ENCODE results near the gene FREY1. TPM values are rescaled to one million over a fixed set of nuclear protein-coding genes. Genes with fewer than 3 reads are reported as not detected.

Gene FREY1
- total RNA-seq, 1 experiment from 2014 or later: 1.4 TPM

DNA sequence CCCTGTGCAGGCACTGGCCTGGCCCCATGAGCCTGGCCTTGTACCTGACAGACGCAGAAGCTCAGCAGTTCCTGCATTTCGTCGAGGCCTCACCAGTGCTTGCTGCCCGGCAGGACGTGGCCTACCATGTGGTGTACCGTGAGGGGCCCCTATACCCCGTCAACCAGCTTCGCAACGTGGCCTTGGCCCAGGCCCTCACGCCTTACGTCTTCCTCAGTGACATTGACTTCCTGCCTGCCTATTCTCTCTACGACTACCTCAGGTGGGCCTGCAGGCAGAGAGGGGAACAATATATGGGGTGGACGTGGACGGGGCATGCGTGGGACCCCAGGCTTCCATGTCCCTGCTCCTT is 20.2 kb upstream of the FREY1 start:
- Histone ChIP-seq H3K36me3 (ENCODE audit: control insufficient read depth, insufficient read depth, low read length) (peaks cover 3% of the 10 kb centered on the region; the same call in 1 of the 2 replicates), H3K27ac (ENCODE audit: low read length) (no peak overlapping the region), H3K27me3 (ENCODE audit: control insufficient read depth, insufficient read depth, low read length) (no peaks in the 10 kb centered on the region; the same call in 1 of the 2 replicates), H3K9me3 (ENCODE audit: control insufficient read depth, insufficient read depth, low read depth, low read length) (no peaks in the 10 kb centered on the region), H3K4me1 (ENCODE audit: control insufficient read depth, insufficient read depth, low read length) (no peaks in the 10 kb centered on the region), H3K4me3 (ENCODE audit: low read depth in 2 of 2, low read length in 2 of 2) (no peak overlapping the region)
- in situ Hi-C loops (cut with HindIII; ENCODE audit: low pct_unique_long_range_greater_than_20kb, low sequenced_read_pairs) (no loop called here), intact Hi-C loops (cut with micrococcal nuclease; ENCODE audit: unreplicated experiment) (no loop called here)
- POLR2A ChIA-PET: no interaction called here
- DNase-seq (ENCODE audit: low read depth, low spot score): no peak
- ATAC-seq: no peak
- no TSS peak for BruUV-seq (replicated peaks)
- CTCF ChIA-PET: no interaction called here
- TF ChIP-seq, protein P1, sequence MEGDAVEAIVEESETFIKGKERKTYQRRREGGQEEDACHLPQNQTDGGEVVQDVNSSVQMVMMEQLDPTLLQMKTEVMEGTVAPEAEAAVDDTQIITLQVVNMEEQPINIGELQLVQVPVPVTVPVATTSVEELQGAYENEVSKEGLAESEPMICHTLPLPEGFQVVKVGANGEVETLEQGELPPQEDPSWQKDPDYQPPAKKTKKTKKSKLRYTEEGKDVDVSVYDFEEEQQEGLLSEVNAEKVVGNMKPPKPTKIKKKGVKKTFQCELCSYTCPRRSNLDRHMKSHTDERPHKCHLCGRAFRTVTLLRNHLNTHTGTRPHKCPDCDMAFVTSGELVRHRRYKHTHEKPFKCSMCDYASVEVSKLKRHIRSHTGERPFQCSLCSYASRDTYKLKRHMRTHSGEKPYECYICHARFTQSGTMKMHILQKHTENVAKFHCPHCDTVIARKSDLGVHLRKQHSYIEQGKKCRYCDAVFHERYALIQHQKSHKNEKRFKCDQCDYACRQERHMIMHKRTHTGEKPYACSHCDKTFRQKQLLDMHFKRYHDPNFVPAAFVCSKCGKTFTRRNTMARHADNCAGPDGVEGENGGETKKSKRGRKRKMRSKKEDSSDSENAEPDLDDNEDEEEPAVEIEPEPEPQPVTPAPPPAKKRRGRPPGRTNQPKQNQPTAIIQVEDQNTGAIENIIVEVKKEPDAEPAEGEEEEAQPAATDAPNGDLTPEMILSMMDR (IDR thresholded peaks at IDR 0.05): no peak
- no peak for TF ChIP-seq REST (IDR thresholded peaks at IDR 0.05; ENCODE audit: insufficient read depth in 1 of 2, low read depth in 2 of 2, low read length in 1 of 2)
- TF ChIP-seq TCF7L2 (IDR thresholded peaks at IDR 0.05; ENCODE audit: low read depth, low read length): no peak
- no peak for TF ChIP-seq POLR2AphosphoS5 (IDR thresholded peaks at IDR 0.05; ENCODE audit: low read depth, low read length)
- no peak for TF ChIP-seq SIN3A (IDR thresholded peaks at IDR 0.05; ENCODE audit: borderline replicate concordance, insufficient read depth, low read depth, low read length)

DNA sequence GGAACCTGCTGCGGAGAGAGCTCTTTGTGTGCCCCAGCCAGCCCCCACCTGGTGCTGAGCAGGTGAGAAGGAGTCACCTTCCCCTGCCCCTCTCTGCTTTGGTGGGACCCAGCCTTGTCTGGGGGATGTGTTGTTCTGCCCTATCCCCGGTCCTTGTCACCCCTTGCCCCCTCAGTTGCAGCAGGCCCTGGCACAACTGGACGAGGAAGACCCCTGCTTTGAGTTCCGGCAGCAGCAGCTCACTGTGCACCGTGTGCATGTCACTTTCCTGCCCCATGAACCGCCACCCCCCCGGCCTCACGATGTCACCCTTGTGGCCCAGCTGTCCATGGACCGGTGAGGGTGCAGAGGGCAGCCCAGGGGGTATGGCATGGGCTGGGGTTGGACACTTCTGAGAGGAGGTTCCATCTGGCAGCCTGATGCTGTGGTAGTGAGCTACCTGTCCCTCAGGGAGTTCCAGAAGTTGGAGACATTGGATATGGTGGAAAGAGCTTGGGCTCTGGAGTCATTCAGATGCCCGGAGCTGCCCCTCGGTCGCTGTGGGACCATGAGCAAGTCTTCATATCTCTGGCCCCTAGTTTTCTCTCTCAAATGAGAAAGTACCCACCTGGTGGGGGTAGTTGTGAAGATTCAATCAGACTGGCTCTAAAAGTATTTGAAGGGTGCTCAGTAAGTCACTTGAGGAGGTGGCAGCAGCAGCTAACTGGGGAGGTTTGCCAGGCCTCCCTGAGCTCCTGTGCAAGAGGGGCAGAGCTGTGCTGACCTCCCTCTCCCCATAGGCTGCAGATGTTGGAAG is 19.7 kb upstream of the FREY1 start:
- POLR2A ChIA-PET: no interaction called here
- no peak overlapping the region for H3K27ac ChIP-seq (ENCODE audit: low read length)
- H3K4me1 ChIP-seq (ENCODE audit: control insufficient read depth, insufficient read depth, low read length): no peaks in the 10 kb centered on the region
- peaks cover 3% of the 10 kb centered on the region; the same call in 1 of the 2 replicates for H3K36me3 ChIP-seq (ENCODE audit: control insufficient read depth, insufficient read depth, low read length)
- H3K4me3 ChIP-seq (ENCODE audit: low read depth in 2 of 2, low read length in 2 of 2): no peak overlapping the region
- CTCF ChIA-PET: no interaction called here
- no TSS peak for BruUV-seq (replicated peaks)
- intact Hi-C loops (cut with micrococcal nuclease; ENCODE audit: unreplicated experiment): no loop called here
- no peaks in the 10 kb centered on the region; the same call in 1 of the 2 replicates for H3K27me3 ChIP-seq (ENCODE audit: control insufficient read depth, insufficient read depth, low read length)
- DNase-seq (ENCODE audit: low read depth, low spot score) (no peak), ATAC-seq (no peak)
- H3K9me3 ChIP-seq (ENCODE audit: control insufficient read depth, insufficient read depth, low read depth, low read length): no peaks in the 10 kb centered on the region
- TF ChIP-seq TCF7L2 (IDR thresholded peaks at IDR 0.05; ENCODE audit: low read depth, low read length): no peak
- no peak for TF ChIP-seq REST (IDR thresholded peaks at IDR 0.05; ENCODE audit: insufficient read depth in 1 of 2, low read depth in 2 of 2, low read length in 1 of 2)
- no peak for TF ChIP-seq POLR2AphosphoS5 (IDR thresholded peaks at IDR 0.05; ENCODE audit: low read depth, low read length)
- TF ChIP-seq, protein P1 (IDR thresholded peaks at IDR 0.05): no peak
- no peak for TF ChIP-seq SIN3A (IDR thresholded peaks at IDR 0.05; ENCODE audit: borderline replicate concordance, insufficient read depth, low read depth, low read length)
- in situ Hi-C loops (cut with HindIII; ENCODE audit: low pct_unique_long_range_greater_than_20kb, low sequenced_read_pairs): no loop called here
